A172 (cell line): ENCODE measurements around the gene CDON. TPM values are rescaled to one million over a fixed set of nuclear protein-coding genes. Genes with fewer than 3 reads are reported as not detected.

Experiments
- DNase-seq: peaks from one replicate; pipeline ENCODE4 v3.0.0-alpha.2; 2015; ENCODE audit warnings: low spot score
- total RNA-seq: library from RNA; depleted of rRNA; stranded (reverse); fragments of >200 nt; shearing (Covaris generic); gene quantifications from 2 replicates; pipeline ENCODE4 v1.2.3, GENCODE V29; 2014; rRNA removed

CDON gene
- total RNA-seq: 8.9 TPM in 2 replicates

GRCh38 chr11:126062679-126063506 lies at the start of gene CDON:
CDON (minus strand) TSS chr11:126062866; CDS start chr11:126023476, 39,390 bp downstream.
- DNase-seq: peak; percentile 75

- no peak for DNase-seq
These were observed 48.9 kb upstream of the CDON start for GRCh38 chr11:126111458-126112116.

- DNase-seq: peak; percentile 44
These were observed 47.5 kb upstream of the CDON start for GRCh38 chr11:126109941-126110731.

GRCh38 chr11:126106594-126107328 lies 44.1 kb upstream of the CDON start:
- no peak for DNase-seq

- DNase-seq: no peak
These were observed 43.0 kb upstream of the CDON start for GRCh38 chr11:126105748-126106080.

- no peak for DNase-seq
These were observed 42.5 kb upstream of the CDON start for GRCh38 chr11:126105022-126105747.

GRCh38 chr11:126104420-126104819 lies 41.8 kb upstream of the CDON start:
- DNase-seq: no peak

GRCh38 chr11:126103150-126103549 lies 40.5 kb upstream of the CDON start:
- no peak for DNase-seq

GRCh38 chr11:126102436-126102981 lies 39.8 kb upstream of the CDON start:
- no peak for DNase-seq

- DNase-seq: no peak
These were observed 39.2 kb upstream of the CDON start for GRCh38 chr11:126101930-126102283.

GRCh38 chr11:126101251-126101929 lies 38.7 kb upstream of the CDON start:
- DNase-seq: no peak

GRCh38 chr11:126100716-126101115 lies 38.0 kb upstream of the CDON start:
- DNase-seq: no peak

- DNase-seq: no peak
These were observed 35.6 kb upstream of the CDON start for GRCh38 chr11:126098204-126098769.

- DNase-seq: no peak
These were observed 33.1 kb upstream of the CDON start for GRCh38 chr11:126095745-126096144.

GRCh38 chr11:126090452-126090851 lies 27.8 kb upstream of the CDON start:
- DNase-seq: no peak

GRCh38 chr11:126088999-126089398 lies 26.3 kb upstream of the CDON start:
- DNase-seq: no peak

- no peak for DNase-seq
These were observed 23.6 kb upstream of the CDON start for GRCh38 chr11:126086248-126086647.

- no peak for DNase-seq
These were observed 21.9 kb upstream of the CDON start for GRCh38 chr11:126084608-126084912.

GRCh38 chr11:126083829-126084607 lies 21.4 kb upstream of the CDON start:
- no peak for DNase-seq
